Spinal cord (tissue), 10 donors: ENCODE data around the gene HLA-DRB5. TPM values are rescaled to one million over a fixed set of nuclear protein-coding genes. Genes with fewer than 3 reads are reported as not detected.
"Not testable (repeated sequence)": the region's sequence is repeated elsewhere in the genome, so short reads cannot be mapped to it uniquely, and the experiment has no call there.

Experiments used
- DNase-seq, 6 donors: peaks; one replicate each; pipeline versions ENCODE4 v3.0.0 to v3.0.0-alpha.2; 2013 to 2015; ENCODE audit warnings: low spot score in 6 of 6, low read depth in 4 of 6
- H3K27ac ChIP-seq: one replicate; pipeline ENCODE4 v1.5.1; 2013; ENCODE audit warnings: low read depth, low read length, control low read depth
- H3K27me3 ChIP-seq: one replicate; pipeline ENCODE4 v1.6.1; 2013; ENCODE audit warnings: low read length; ENCODE audit not compliant: control insufficient read depth, insufficient read depth
- H3K36me3 ChIP-seq: one replicate; pipeline ENCODE4 v1.6.1; 2013; ENCODE audit warnings: low read length; ENCODE audit not compliant: control insufficient read depth, insufficient read depth
- H3K4me1 ChIP-seq: one replicate; pipeline ENCODE4 v1.6.1; 2013; ENCODE audit warnings: low read length; ENCODE audit not compliant: control insufficient read depth, insufficient read depth
- H3K4me3 ChIP-seq: one replicate; pipeline ENCODE4 v1.5.1; 2013; ENCODE audit warnings: low read depth, low read length, control low read depth
- H3K9me3 ChIP-seq: one replicate; pipeline ENCODE4 v1.6.1; 2013; ENCODE audit warnings: low read length; ENCODE audit not compliant: control insufficient read depth, insufficient read depth
- WGBS: methylation state at CpG from one replicate; pipeline ENCODE4 v1.1.5; 2013; ENCODE audit warnings: missing lambda C conversion rate; ENCODE audit not compliant: insufficient coverage; 5-methylcytosine and 5-hydroxymethylcytosine counted together
- polyA plus RNA-seq, 2 donors: library from polyadenylated mRNA; unstranded; fragments of 120-200 nt; gene quantifications; one replicate each; pipeline ENCODE4 v1.2.1, GENCODE V29; 2013; ENCODE audit not compliant: insufficient read length in 2 of 2
- total RNA-seq, 2 donors: library from RNA; depleted of rRNA in 1 of 2; stranded (reverse); fragments of 120-200 nt in 1 of 2; fragments of >200 nt in 1 of 2; gene quantifications; one replicate each; pipeline versions ENCODE4 v1.2.3 to v1.2.4, GENCODE V29; 2013 to 2014
- donor health status: healthy.

HLA-DRB5 gene
- total and polyA plus RNA-seq, 4 donors: 0.30 to 16.8 (median 1.8) TPM

DNA sequence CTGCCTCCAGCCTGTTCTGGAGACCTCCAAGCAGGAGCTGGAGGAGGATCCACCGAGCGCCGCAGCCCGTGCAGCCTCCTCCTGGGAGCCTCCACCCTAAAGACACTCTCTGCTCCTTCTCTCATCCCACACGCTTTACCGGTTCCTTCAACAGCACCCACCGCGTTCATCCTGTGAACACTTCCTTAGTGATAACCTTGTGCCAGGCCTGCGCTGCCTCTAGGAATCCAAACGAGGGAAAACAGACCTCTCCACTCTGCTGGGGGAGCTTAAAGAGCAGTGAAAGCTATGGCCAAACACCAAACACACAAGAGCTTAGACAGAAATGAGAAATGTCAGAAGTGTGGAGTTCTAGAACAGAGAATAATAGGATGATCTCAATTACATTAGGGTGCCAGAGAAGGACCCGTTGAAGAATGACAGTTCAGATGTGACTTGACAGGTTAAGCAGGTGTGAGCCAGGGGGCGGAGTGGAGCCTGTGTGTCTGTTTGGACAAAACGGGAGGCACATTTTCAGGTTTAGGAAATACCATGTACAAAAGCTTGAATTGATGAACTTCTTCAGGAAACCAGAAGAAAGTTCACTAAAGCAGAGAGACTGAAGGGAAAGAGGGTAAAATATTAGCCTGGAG is 28.5 kb upstream of the HLA-DRB5 start:
- H3K36me3 ChIP-seq: no peaks in the 10 kb centered on the region
- DNase-seq: no peak
- 25% methylated on average over 7 of the region's 13 CpGs for WGBS
- no peaks in the 10 kb centered on the region for H3K4me1 ChIP-seq
- H3K9me3 ChIP-seq: no peaks in the 10 kb centered on the region
- H3K27me3 ChIP-seq: no peaks in the 10 kb centered on the region
- H3K27ac ChIP-seq: no peak overlapping the region
- no peak overlapping the region for H3K4me3 ChIP-seq

DNA sequence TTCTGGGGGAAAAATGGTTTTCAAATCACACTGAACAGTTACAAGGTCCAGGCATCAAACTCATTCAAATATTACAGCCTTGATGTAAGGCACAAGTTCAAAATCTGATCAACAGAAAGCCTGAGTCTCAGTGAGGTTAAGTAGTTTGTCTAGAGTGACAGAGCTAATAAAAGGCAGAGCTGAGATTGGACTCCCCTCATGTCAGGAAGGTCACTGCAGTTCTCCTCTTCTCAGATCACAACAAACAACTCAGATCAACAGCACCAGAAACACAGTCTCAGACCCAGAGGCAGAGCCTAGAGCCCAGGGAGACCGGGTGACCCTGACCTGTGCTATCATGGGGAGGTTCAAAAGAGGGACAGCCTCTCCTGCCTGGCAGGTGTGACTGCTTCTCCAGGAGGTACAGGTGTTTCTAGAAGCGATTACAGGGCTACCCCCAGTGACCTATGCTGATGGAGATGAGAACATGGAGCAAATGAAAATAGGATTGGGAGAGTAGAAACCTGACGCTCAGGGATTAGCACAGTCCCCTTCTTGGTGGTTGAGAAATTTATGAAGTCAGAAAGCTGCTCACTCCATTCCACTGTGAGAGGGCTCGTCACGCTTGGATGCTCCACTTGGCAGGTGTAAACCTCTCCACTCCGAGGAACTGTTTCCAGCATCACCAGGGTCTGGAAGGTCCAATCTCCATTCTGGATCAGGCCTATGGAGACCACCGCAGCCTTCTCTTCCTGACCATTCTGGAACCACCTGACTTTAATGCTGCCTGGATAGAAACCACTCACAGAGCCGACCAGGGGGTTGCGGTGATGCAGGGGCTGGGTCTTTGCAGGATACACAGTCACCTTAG is 24.3 kb upstream of the HLA-DRB5 start:
- no peak overlapping the region for H3K4me3 ChIP-seq
- H3K27ac ChIP-seq: no peak overlapping the region
- no peaks in the 10 kb centered on the region for H3K36me3 ChIP-seq
- H3K4me1 ChIP-seq: no peaks in the 10 kb centered on the region
- H3K9me3 ChIP-seq: no peaks in the 10 kb centered on the region
- WGBS: no CpG with 5 or more reads among the region's 9 CpGs
- H3K27me3 ChIP-seq: no peaks in the 10 kb centered on the region
- DNase-seq: no peak

DNA sequence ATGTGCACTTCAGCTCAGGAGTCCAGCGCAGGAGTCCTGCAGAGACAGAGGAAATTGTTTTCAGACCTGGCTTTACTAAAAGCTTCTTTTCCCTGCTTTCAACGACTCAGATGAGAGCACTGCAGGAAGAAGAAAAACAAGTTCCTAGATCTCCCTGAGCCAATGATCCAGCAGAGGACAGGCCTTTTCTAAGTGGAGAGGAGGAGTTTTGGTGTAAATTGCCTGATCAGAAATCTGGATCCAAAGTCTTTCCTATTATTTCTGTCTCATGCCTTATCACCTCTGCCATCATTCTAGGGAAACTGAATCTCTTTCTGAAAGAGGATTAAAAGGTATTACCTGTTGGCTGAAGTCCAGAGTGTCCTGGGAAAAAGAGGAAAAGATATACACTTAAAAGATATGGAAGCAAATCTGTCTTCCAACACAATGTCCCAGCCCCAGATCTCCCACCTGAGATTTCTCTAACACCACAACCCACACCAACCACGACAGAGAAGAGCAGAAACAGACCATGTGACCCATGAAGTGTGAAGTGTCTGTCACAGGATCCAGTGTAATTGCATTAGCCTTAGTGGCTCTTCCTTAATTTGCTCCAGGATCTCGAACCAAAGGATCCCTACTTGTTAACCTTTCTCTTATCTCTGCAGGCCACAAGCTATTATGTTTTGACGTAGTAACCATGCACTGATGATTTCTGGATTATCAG is 23.1 kb upstream of the HLA-DRB5 start:
- H3K36me3 ChIP-seq: no peaks in the 10 kb centered on the region
- WGBS: no CpG with 5 or more reads among the region's 5 CpGs
- no peaks in the 10 kb centered on the region for H3K9me3 ChIP-seq
- H3K27ac ChIP-seq: no peak overlapping the region
- H3K4me1 ChIP-seq: no peaks in the 10 kb centered on the region
- H3K27me3 ChIP-seq: no peaks in the 10 kb centered on the region
- DNase-seq: peak in 1 of 6 donors; percentile 0
- H3K4me3 ChIP-seq: no peak overlapping the region

DNA sequence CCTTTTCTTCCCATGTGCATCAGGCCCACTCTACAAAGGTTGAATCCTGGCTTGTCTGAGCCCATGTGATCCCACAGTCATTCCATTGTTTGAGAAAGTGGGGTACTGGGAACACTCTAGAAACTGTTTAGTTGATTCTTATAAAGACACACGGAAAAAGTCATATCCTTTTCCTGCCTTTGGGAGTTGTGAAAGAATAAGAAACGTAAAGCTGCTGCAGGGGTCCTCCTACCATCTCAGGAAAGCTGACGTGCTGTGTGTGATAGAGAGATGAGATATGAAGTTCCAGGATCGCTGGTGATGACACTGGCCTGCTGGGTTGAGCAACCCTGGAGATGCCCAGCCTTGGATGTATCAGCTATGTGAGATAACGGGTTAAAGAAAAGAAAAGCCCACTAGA is 21.3 kb upstream of the HLA-DRB5 start:
- H3K4me3 ChIP-seq: no peak overlapping the region
- no peak for DNase-seq
- 40% methylated on average over 2 of the region's 5 CpGs for WGBS
- H3K4me1 ChIP-seq: no peaks in the 10 kb centered on the region
- no peaks in the 10 kb centered on the region for H3K27me3 ChIP-seq
- H3K36me3 ChIP-seq: no peaks in the 10 kb centered on the region
- no peaks in the 10 kb centered on the region for H3K9me3 ChIP-seq
- no peak overlapping the region for H3K27ac ChIP-seq

DNA sequence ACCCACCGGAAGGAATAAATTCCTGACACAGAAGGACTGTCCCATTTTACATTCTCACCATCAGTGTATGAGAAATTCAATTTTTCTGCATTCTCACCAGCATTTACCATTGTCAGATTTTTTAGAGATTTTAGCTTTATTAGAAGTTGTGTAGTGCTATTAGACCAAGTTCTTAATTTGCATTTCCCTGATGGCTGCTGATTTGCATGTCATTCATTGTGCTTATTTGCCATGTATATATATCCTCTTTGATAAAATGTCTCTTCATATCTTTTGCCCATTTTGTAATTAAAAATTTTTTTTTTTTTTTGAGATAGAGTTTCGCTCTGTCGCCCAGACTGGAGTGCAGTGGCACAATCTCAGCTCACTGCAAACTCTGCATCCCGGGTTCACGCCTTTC is 9.8 kb upstream of the HLA-DRB5 start:
- H3K27ac ChIP-seq: no peak overlapping the region
- H3K36me3 ChIP-seq: no peaks in the 10 kb centered on the region
- H3K27me3 ChIP-seq: no peaks in the 10 kb centered on the region
- no peak overlapping the region for H3K4me3 ChIP-seq
- H3K9me3 ChIP-seq: no peaks in the 10 kb centered on the region
- DNase-seq: no peak
- H3K4me1 ChIP-seq: no peaks in the 10 kb centered on the region
- no CpG with 5 or more reads among the region's 5 CpGs for WGBS

DNA sequence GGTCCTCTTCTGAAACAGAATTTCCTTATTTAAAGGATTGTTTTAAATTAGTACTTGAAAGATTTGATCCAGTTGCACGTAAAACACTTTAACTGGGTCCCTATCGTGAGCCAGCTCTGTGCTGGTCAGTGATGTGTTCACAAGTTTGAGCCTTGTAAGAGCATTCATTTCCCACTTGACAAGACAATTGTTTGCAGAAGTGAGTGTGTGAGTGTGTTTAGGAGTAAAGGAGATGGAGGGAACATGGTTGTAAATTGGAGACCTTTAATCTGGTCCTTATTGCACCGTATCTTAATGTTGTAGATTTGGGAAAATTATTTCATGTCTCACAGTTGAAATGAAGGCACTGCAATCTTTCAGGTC is 325 bp upstream of the HLA-DRB5 start:
- not testable (repeated sequence) for H3K27me3 ChIP-seq, H3K4me1 ChIP-seq, H3K36me3 ChIP-seq, H3K9me3 ChIP-seq, H3K4me3 ChIP-seq, H3K27ac ChIP-seq, DNase-seq
- 0% methylated on average over 2 of the region's 3 CpGs for WGBS

DNA sequence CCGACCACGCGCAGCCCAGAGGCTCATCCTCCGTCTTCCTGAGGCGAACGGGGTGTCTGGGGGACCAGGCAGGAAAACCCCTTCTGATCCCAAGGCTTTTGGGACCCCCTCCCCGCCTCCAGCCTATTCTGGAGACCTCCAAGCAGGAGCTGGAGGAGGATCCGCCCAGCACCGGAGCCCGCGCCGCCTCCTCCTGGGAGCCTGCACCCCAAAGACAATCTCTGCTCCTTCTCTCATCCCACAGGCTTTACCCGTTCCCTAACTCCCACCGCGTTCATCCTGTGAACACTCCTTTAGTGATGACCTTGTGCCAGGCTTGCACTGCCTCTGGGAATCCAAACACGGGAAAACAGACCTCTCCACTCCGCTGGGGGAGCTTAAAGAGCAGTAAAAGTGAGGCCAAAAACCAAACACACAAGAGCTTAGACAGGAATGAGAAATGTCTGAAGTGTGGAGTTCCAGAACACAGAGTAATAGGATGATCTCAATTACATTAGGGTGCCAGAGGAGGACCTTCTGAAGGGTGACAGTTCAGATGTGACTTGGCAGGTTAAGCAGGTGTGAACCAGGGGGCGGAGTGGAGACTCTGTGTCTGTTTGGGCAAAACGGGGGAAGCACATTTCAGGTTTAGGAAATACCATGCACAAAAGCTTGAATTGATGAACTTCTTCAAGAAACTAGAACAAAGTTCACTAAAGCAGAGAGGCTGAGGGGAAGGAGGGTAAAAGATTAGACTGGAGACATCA is 7.6 kb downstream of the HLA-DRB5 start:
- Histone ChIP-seq H3K9me3 (no peaks in the 10 kb centered on the region), H3K4me3 (peak overlapping the region; percentile 18)
- no CpG with 5 or more reads among the region's 19 CpGs for WGBS

DNA sequence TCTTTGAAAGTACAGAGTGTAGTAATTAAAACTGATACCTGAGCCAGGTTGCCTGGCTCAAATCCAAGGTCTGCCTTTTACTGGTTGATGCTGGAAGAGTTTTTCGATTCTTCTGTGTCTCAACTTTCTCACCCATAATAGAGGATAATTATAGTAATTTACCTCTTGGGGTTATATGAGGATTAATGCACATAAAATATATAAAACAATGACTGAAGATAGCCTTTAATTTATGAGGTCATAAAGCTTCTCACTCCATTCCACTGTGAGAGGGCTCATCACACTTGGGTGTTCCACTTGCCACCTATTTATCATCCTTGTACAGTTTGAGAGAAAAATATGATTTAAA is 10.2 kb downstream of the HLA-DRB5 start:
- H3K27ac ChIP-seq: no peak overlapping the region
- H3K27me3 ChIP-seq: no peaks in the 10 kb centered on the region
- no peaks in the 10 kb centered on the region for H3K9me3 ChIP-seq
- no CpG with 5 or more reads among the region's 1 CpG for WGBS
- H3K4me3 ChIP-seq: no peak overlapping the region
- DNase-seq: no peak
- H3K4me1 ChIP-seq: no peaks in the 10 kb centered on the region
- H3K36me3 ChIP-seq: no peaks in the 10 kb centered on the region

More for the DNA sequence above, 7.6 kb downstream of the HLA-DRB5 start:
- peak in 2 of 6 donors; percentile 0 to 5 for DNase-seq
- no peaks in the 10 kb centered on the region for H3K27me3 ChIP-seq
- H3K36me3 ChIP-seq: no peaks in the 10 kb centered on the region
- H3K4me1 ChIP-seq: no peaks in the 10 kb centered on the region
- H3K27ac ChIP-seq: no peak overlapping the region

DNA sequence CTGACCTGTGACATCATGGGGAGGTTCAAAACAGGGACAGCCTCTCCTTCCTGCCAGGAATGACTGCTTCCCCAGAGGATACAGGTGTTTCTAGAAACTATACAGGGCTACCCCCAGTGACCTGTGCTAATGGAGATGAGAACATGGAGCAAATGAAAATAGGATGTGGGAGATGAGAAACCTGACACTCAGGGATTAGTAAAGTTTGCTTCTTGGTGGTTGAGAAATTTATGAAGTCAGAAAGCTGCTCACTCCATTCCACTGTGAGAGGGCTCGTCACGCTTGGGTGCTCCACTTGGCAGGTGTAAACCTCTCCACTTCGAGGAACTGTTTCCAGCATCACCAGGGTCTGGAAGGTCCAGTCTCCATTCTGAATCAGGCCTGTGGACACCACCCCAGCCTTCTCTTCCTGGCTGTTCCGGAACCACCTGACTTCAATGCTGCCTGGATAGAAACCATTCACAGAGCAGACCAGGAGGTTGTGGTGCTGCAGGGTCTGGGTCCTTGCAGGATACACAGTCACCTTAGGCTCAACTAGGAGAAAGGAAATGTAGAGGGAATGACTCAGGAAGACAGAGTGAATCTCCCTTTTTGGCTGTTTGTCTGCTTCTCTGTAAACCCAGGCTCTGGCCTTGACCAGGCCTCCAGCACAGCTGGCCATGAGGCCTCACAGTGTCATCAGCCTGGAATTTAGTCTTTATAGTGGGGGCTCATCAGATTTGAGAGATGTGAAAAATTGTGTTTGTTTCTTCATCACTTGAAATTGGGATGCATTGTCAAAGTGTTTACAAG is 10.8 kb downstream of the HLA-DRB5 start:
- Histone ChIP-seq H3K27me3 (no peaks in the 10 kb centered on the region), H3K9me3 (no peaks in the 10 kb centered on the region), H3K4me3 (no peak overlapping the region), H3K27ac (no peak overlapping the region), H3K4me1 (no peaks in the 10 kb centered on the region), H3K36me3 (no peaks in the 10 kb centered on the region)
- DNase-seq: no peak
- no CpG with 5 or more reads among the region's 4 CpGs for WGBS
